ENCODE data around the gene METTL25. TPM values are rescaled to one million over a fixed set of nuclear protein-coding genes. Genes with fewer than 3 reads are reported as not detected.
A peak's percentile ranks its signal among the peaks of the same experiment; 100 is the strongest.

METTL25 gene
- polyA plus RNA-seq, 1 of the 3 experiments (the other 2 are of a cell fraction): 3.0 TPM

GRCh38 chr12:82361461-82361915 lies 3.2 kb downstream of the METTL25 start (continued):
- no peak for TF ChIP-seq TAF1 (IDR thresholded peaks at IDR 0.05; ENCODE audit: borderline replicate concordance, low read depth, low read length)
- TF ChIP-seq RAD21 (IDR thresholded peaks at IDR 0.05; ENCODE audit: low read length): no peak

- DNase-seq: no peak
- H4K20me1 ChIP-seq (ENCODE audit: insufficient read depth): no peaks in the 10 kb centered on the region
- no peak overlapping the region for H3K27ac ChIP-seq (ENCODE audit: low read depth in 2 of 2, low read length in 1 of 2)
- no peak overlapping the region for H3K4me2 ChIP-seq
- H3K79me2 ChIP-seq (ENCODE audit: insufficient read depth): peaks cover 8% of the 10 kb centered on the region
- WGBS (ENCODE audit: low lambda C conversion rate): 93% methylated on average over 4 of the region's 4 CpGs
- no peaks in the 10 kb centered on the region for H3K9me2 ChIP-seq
- H3K4me1 ChIP-seq (ENCODE audit: control insufficient read depth in 1 of 2, insufficient read depth in 2 of 2, low read depth in 1 of 2, low read length in 1 of 2): peaks cover 0 to 5% of the 10 kb centered on the region in 2 experiments; a peak in 2 of 4 replicates
- TF ChIP-seq TCF12 (IDR thresholded peaks at IDR 0.05) (no peak), PBX3 (IDR thresholded peaks at IDR 0.05) (no peak), RAD21 (IDR thresholded peaks at IDR 0.05; ENCODE audit: low read length) (no peak), USF1 (IDR thresholded peaks at IDR 0.05; ENCODE audit: borderline replicate concordance, low read depth) (no peak), RFX5 (IDR thresholded peaks at IDR 0.05; ENCODE audit: low read length) (no peak), USF2 (IDR thresholded peaks at IDR 0.05; ENCODE audit: borderline replicate concordance, low read depth, low read length) (no peak), MAX (IDR thresholded peaks at IDR 0.05; ENCODE audit: low read depth) (no peak), POLR2AphosphoS5 (IDR thresholded peaks at IDR 0.05; ENCODE audit: low read depth, low read length) (no peak)
- H3K27me3 ChIP-seq (ENCODE audit: insufficient read depth): no peaks in the 10 kb centered on the region
- no peaks in the 10 kb centered on the region for H3K9me3 ChIP-seq
- no peaks in the 10 kb centered on the region for H3F3A ChIP-seq (replicated peaks; ENCODE audit: insufficient read depth)
- ChIA-PET CTCF (no interaction called here), POLR2A (no interaction called here)
- no peak overlapping the region for H3K4me3 ChIP-seq (ENCODE audit: low read depth in 2 of 2, low read length in 1 of 2)
- H2AFZ ChIP-seq (ENCODE audit: low read depth): no peak overlapping the region
- no peak overlapping the region for H3K9ac ChIP-seq
- H3K36me3 ChIP-seq (replicated peaks in 1 of 2; ENCODE audit: control insufficient read depth in 1 of 2, insufficient read depth in 2 of 2, low read length in 1 of 2): no peaks in the 10 kb centered on the region
Observed at GRCh38 chr12:82363990-82364389, 5.7 kb downstream of the METTL25 start.

- H3K9me2 ChIP-seq: no peaks in the 10 kb centered on the region
- 45% methylated on average over 1 of the region's 1 CpG for WGBS (ENCODE audit: low lambda C conversion rate)
- POLR2A ChIA-PET: interaction anchor here (1.0 kb wide), 1 partner anchor 8 kb away, joined by 3 read pairs; the partner anchor contains the start of genes CCDC59 and METTL25
- no peak overlapping the region for H3K27ac ChIP-seq (ENCODE audit: low read depth in 2 of 2, low read length in 1 of 2)
- H4K20me1 ChIP-seq (ENCODE audit: insufficient read depth): no peaks in the 10 kb centered on the region
- CTCF ChIA-PET: no interaction called here
- H3K9ac ChIP-seq: no peak overlapping the region
- no peak overlapping the region for H2AFZ ChIP-seq (ENCODE audit: low read depth)
- no peaks in the 10 kb centered on the region for H3K9me3 ChIP-seq
- H3K4me2 ChIP-seq: 0 out of 2 replicates have a peak overlapping the region, but pooled peaks have one; percentile 13
- H3K4me3 ChIP-seq (ENCODE audit: low read depth in 2 of 2, low read length in 1 of 2): no peak overlapping the region
- H3K4me1 ChIP-seq (ENCODE audit: control insufficient read depth in 1 of 2, insufficient read depth in 2 of 2, low read depth in 1 of 2, low read length in 1 of 2): no peaks in the 10 kb centered on the region; a peak in 1 of 4 replicates
- H3K27me3 ChIP-seq (ENCODE audit: insufficient read depth): no peaks in the 10 kb centered on the region
- no peaks in the 10 kb centered on the region; the same call in 1 of the 2 replicates for H3K79me2 ChIP-seq (ENCODE audit: insufficient read depth)
- no peak for DNase-seq
- no peaks in the 10 kb centered on the region for H3F3A ChIP-seq (replicated peaks; ENCODE audit: insufficient read depth)
- H3K36me3 ChIP-seq (replicated peaks in 1 of 2; ENCODE audit: control insufficient read depth in 1 of 2, insufficient read depth in 2 of 2, low read length in 1 of 2): no peaks in the 10 kb centered on the region
- TF ChIP-seq NFIC (IDR thresholded peaks at IDR 0.05; ENCODE audit: borderline replicate concordance) (no peak), CHD2 (IDR thresholded peaks at IDR 0.05; ENCODE audit: low read length, partially characterized antibody) (no peak), CTCF (IDR thresholded peaks at IDR 0.05) (no peak), SMC3 (IDR thresholded peaks at IDR 0.05; ENCODE audit: low read depth, low read length) (no peak), RAD21 (IDR thresholded peaks at IDR 0.05; ENCODE audit: low read length) (no peak), GATA2 (CRISPR knock-in tag; IDR thresholded peaks at IDR 0.05) (no peak), EP300 (IDR thresholded peaks at IDR 0.05; ENCODE audit: borderline replicate concordance in 1 of 2, low read depth in 1 of 2, low read length in 1 of 2) (no peak), ZBTB33 (IDR thresholded peaks at IDR 0.05; ENCODE audit: borderline replicate concordance, low read depth) (no peak), TEAD4 (IDR thresholded peaks at IDR 0.05; ENCODE audit: borderline replicate concordance, insufficient read depth) (no peak)
Observed at GRCh38 chr12:82366197-82366596, 7.9 kb downstream of the METTL25 start.

Measured in SK-N-SH (cell line).